ENCODE measurements around the gene HDLBP.

GRCh38 chr2:241183221-241183620 is 132.3 kb downstream of the HDLBP start:
- TF ChIP-seq ZNF274 (IDR thresholded peaks at IDR 0.05; ENCODE audit: low read depth, low read length) = no peak
- TF ChIP-seq YY1 (IDR thresholded peaks at IDR 0.05; ENCODE audit: insufficient read depth, insufficient read length) = no peak
- TF ChIP-seq SUZ12 (IDR thresholded peaks at IDR 0.05; ENCODE audit: extremely low read depth, insufficient read depth, insufficient read length) = no peak
